ENCODE results near the gene EDN2.

- TF ChIP-seq CTCF (IDR thresholded peaks at IDR 0.05; ENCODE audit: insufficient read depth, low read length, poor library complexity, severe bottlenecking) = no peak
- TF ChIP-seq EZH2phosphoT487 (conservative IDR thresholded peaks at IDR 0.05; ENCODE audit: low read length) = no peak
Measured at GRCh38 chr1:41468122-41468762, 16.2 kb downstream of the EDN2 start.
